NB4 (cell line): Measurements from ENCODE around the gene SMU1.
A peak's percentile ranks its signal among the peaks of the same experiment; 100 is the strongest.

Source experiments
- DNase-seq: peaks from one replicate; pipeline ENCODE4 v3.0.0; 2010; ENCODE audit warnings: low read depth
- H3K4me3 ChIP-seq: one replicate; pipeline ENCODE4 v1.5.1; 2011; ENCODE audit warnings: mild to moderate bottlenecking, low read depth, low read length, moderate library complexity
- CTCF ChIP-seq: IDR thresholded peaks from one replicate; pipeline ENCODE4 v1.5.1; 2012; ENCODE audit warnings: low read depth, low read length
- MAX ChIP-seq: IDR thresholded peaks from 2 replicates; pipeline ENCODE4 v1.6.1; 2011; ENCODE audit warnings: low read depth, low read length
- MYC ChIP-seq: IDR thresholded peaks from 2 replicates; pipeline ENCODE4 v1.6.1; 2011; ENCODE audit warnings: low read depth, low read length
- POLR2A ChIP-seq: IDR thresholded peaks from 2 replicates; pipeline ENCODE4 v1.6.1; 2011; ENCODE audit warnings: mild to moderate bottlenecking; ENCODE audit not compliant: insufficient read length; ENCODE audit errors: extremely low read depth

Gene SMU1

GRCh38 chr9:33023661-33024060 is 52.8 kb downstream of the SMU1 start:
- no peak for DNase-seq
- peak overlapping the region; percentile 86 for H3K4me3 ChIP-seq
- TF ChIP-seq CTCF = no peak
- no peak for TF ChIP-seq POLR2A
- no peak for TF ChIP-seq MAX
- no peak for TF ChIP-seq MYC

GRCh38 chr9:33022755-33023154 is 53.7 kb downstream of the SMU1 start:
- H3K4me3 ChIP-seq = peak overlapping the region; percentile 6
- TF ChIP-seq CTCF (no peak), MYC (no peak), POLR2A (no peak), MAX (no peak)
- no peak for DNase-seq

GRCh38 chr9:33022303-33022702 is 54.2 kb downstream of the SMU1 start:
- no peak for DNase-seq
- H3K4me3 ChIP-seq = peak overlapping the region; percentile 6
- no peak for TF ChIP-seq MYC
- TF ChIP-seq POLR2A = no peak
- no peak for TF ChIP-seq CTCF
- no peak for TF ChIP-seq MAX

- TF ChIP-seq CTCF (no peak), POLR2A (no peak), MAX (no peak), MYC (no peak)
- no peak overlapping the region for H3K4me3 ChIP-seq
- no peak for DNase-seq
Observed at GRCh38 chr9:33019797-33020196, 56.7 kb downstream of the SMU1 start.

GRCh38 chr9:33017283-33018041 is 59.0 kb downstream of the SMU1 start:
- no peak for DNase-seq
- TF ChIP-seq CTCF = no peak
- no peak for TF ChIP-seq MAX
- TF ChIP-seq POLR2A = no peak
- no peak overlapping the region for H3K4me3 ChIP-seq

GRCh38 chr9:33014665-33015014 is 61.8 kb downstream of the SMU1 start:
- TF ChIP-seq MYC = no peak
- no peak for TF ChIP-seq POLR2A
- no peak for TF ChIP-seq MAX
- no peak for TF ChIP-seq CTCF
- no peak overlapping the region for H3K4me3 ChIP-seq
- no peak for DNase-seq
